ENCODE measurements around the gene ATXN2L. TPM values are rescaled to one million over a fixed set of nuclear protein-coding genes. Genes with fewer than 3 reads are reported as not detected.

Gene ATXN2L
- total RNA-seq, 1 experiment from 2014 or later: 264 TPM

DNA sequence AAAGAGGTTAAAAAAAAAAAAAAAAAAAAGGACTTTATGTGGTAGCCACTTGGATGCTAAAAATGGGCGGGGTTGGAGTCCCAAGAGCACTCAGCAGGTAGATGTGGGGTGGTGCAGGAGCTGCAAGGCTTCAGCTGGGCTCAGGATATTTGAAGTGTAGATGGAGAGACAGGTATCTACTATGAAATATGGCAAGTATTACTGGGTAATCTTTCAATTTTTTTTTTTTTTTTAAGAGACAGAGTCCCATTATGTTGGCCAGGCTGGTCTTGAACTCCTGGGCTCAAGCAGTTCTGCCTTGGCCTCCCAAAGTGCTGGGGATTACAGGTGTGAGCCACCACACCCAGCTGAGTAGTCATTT lies 15.7 kb downstream of the ATXN2L start:
- H2AFZ ChIP-seq (ENCODE audit: low read depth, low read length, poor library complexity, severe bottlenecking): no peak overlapping the region
- no TSS peak for BruUV-seq (replicated peaks)
- DNase-seq (ENCODE audit: low read depth, low spot score) (no peak), ATAC-seq (no peak)
- H4K20me1 ChIP-seq (ENCODE audit: insufficient read depth): no peaks in the 10 kb centered on the region
- intact Hi-C loops (cut with micrococcal nuclease): no loop called here
- H3K27me3 ChIP-seq (ENCODE audit: insufficient read depth, low read length): no peaks in the 10 kb centered on the region
- H3K9me3 ChIP-seq (ENCODE audit: control insufficient read depth in 1 of 2, insufficient read depth in 1 of 2, low read depth in 1 of 2, low read length in 2 of 2): no peaks in the 10 kb centered on the region
- peaks cover 48 to 49% of the 10 kb centered on the region in 2 experiments for H3K36me3 ChIP-seq (ENCODE audit: control insufficient read depth in 1 of 2, insufficient read depth in 2 of 2, low read length in 2 of 2)
- no peaks in the 10 kb centered on the region for H3K4me1 ChIP-seq (ENCODE audit: control insufficient read depth in 1 of 2, insufficient read depth in 2 of 2, low read length in 2 of 2)
- RAD21 ChIA-PET (ENCODE audit: low non-redundant PET in 1 of 2, low total read pairs in 2 of 2, uncharacterized antibody in 2 of 2, unreplicated experiment in 2 of 2): no interaction called here
- H3K79me2 ChIP-seq (ENCODE audit: insufficient read depth, low read length): peaks cover 4% of the 10 kb centered on the region; the same call in 1 of the 2 replicates
- H3K9me2 ChIP-seq (ENCODE audit: insufficient read depth): no peaks in the 10 kb centered on the region
- CTCF ChIA-PET: no interaction called here
- no peak overlapping the region for H3K4me2 ChIP-seq (ENCODE audit: low read length)
- no peak overlapping the region for H3K4me3 ChIP-seq (replicated peaks in 1 of 2; ENCODE audit: low read depth in 1 of 2, low read length in 2 of 2)
- POLR2A ChIA-PET: no interaction called here
- TF ChIP-seq RAD21 (IDR thresholded peaks at IDR 0.05; ENCODE audit: low read depth) (no peak), CEBPB (IDR thresholded peaks at IDR 0.05; ENCODE audit: low read depth) (no peak)
- no peak overlapping the region for H3K9ac ChIP-seq (ENCODE audit: low read length)
- no peak overlapping the region for H3K27ac ChIP-seq (ENCODE audit: low read depth, low read length)

DNA sequence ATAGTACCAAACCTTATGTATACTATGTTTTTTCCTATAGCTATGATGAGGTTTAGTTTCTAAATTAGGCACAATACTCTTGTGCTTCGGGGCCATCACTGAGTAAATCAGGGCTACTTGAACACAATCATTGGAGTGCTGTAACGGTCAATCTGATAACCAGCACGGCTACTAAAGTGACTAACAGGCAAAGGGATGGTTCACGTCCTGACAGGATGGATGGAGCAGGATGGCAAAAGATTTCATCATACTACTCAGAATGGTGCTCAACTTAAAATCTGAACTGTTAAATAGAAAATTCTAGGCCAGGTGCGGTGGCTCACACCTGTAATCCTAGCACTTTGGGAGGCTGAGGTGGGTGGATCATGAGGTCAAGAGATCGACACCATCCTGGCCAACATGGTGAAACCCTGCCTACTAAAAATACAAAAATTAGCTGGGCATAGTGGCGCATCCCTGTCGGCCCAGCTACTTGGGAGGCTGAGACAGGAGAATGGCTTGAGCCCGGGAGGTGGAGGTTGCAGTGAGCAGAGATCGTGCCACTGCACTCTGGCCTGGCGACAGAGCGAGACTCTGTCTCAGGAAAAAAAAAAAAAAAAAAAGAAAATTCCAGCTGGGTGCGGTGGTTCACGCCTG lies 16.3 kb downstream of the ATXN2L start:
- H3K36me3 ChIP-seq (ENCODE audit: control insufficient read depth in 1 of 2, insufficient read depth in 2 of 2, low read length in 2 of 2): peaks cover 46 to 49% of the 10 kb centered on the region in 2 experiments
- ChIA-PET CTCF (no interaction called here), RAD21 (ENCODE audit: low non-redundant PET in 1 of 2, low total read pairs in 2 of 2, uncharacterized antibody in 2 of 2, unreplicated experiment in 2 of 2) (no interaction called here), POLR2A (no interaction called here)
- BruUV-seq (replicated peaks): no TSS peak
- intact Hi-C loops (cut with micrococcal nuclease): no loop called here
- no peaks in the 10 kb centered on the region for H3K9me2 ChIP-seq (ENCODE audit: insufficient read depth)
- H3K4me2 ChIP-seq (ENCODE audit: low read length): no peak overlapping the region
- H3K79me2 ChIP-seq (ENCODE audit: insufficient read depth, low read length): peaks cover 6% of the 10 kb centered on the region; the same call in 1 of the 2 replicates
- H3K4me1 ChIP-seq (ENCODE audit: control insufficient read depth in 1 of 2, insufficient read depth in 2 of 2, low read length in 2 of 2): no peaks in the 10 kb centered on the region
- H4K20me1 ChIP-seq (ENCODE audit: insufficient read depth): no peaks in the 10 kb centered on the region
- no peak overlapping the region for H3K4me3 ChIP-seq (replicated peaks in 1 of 2; ENCODE audit: low read depth in 1 of 2, low read length in 2 of 2)
- no peak overlapping the region for H2AFZ ChIP-seq (ENCODE audit: low read depth, low read length, poor library complexity, severe bottlenecking)
- DNase-seq (ENCODE audit: low read depth, low spot score): no peak
- H3K27me3 ChIP-seq (ENCODE audit: insufficient read depth, low read length): no peaks in the 10 kb centered on the region
- H3K9me3 ChIP-seq (ENCODE audit: control insufficient read depth in 1 of 2, insufficient read depth in 1 of 2, low read depth in 1 of 2, low read length in 2 of 2): no peaks in the 10 kb centered on the region
- H3K27ac ChIP-seq (ENCODE audit: low read depth, low read length): no peak overlapping the region
- ATAC-seq: no peak
- H3K9ac ChIP-seq (ENCODE audit: low read length): no peak overlapping the region
- no peak for TF ChIP-seq EGR1 (IDR thresholded peaks at IDR 0.05; ENCODE audit: low read depth)
- TF ChIP-seq JUND (IDR thresholded peaks at IDR 0.05): no peak
- TF ChIP-seq ZNF274 (IDR thresholded peaks at IDR 0.05; ENCODE audit: low read depth, low read length): no peak
- TF ChIP-seq, protein P1, sequence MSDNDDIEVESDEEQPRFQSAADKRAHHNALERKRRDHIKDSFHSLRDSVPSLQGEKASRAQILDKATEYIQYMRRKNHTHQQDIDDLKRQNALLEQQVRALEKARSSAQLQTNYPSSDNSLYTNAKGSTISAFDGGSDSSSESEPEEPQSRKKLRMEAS (IDR thresholded peaks at IDR 0.05): no peak
- TF ChIP-seq CBX3 (IDR thresholded peaks at IDR 0.05; ENCODE audit: low read depth): no peak
- no peak for TF ChIP-seq SRF (IDR thresholded peaks at IDR 0.05; ENCODE audit: low read depth)
- no peak for TF ChIP-seq EZH2phosphoT487 (IDR thresholded peaks at IDR 0.05; ENCODE audit: borderline replicate concordance)
- TF ChIP-seq, protein P2, sequence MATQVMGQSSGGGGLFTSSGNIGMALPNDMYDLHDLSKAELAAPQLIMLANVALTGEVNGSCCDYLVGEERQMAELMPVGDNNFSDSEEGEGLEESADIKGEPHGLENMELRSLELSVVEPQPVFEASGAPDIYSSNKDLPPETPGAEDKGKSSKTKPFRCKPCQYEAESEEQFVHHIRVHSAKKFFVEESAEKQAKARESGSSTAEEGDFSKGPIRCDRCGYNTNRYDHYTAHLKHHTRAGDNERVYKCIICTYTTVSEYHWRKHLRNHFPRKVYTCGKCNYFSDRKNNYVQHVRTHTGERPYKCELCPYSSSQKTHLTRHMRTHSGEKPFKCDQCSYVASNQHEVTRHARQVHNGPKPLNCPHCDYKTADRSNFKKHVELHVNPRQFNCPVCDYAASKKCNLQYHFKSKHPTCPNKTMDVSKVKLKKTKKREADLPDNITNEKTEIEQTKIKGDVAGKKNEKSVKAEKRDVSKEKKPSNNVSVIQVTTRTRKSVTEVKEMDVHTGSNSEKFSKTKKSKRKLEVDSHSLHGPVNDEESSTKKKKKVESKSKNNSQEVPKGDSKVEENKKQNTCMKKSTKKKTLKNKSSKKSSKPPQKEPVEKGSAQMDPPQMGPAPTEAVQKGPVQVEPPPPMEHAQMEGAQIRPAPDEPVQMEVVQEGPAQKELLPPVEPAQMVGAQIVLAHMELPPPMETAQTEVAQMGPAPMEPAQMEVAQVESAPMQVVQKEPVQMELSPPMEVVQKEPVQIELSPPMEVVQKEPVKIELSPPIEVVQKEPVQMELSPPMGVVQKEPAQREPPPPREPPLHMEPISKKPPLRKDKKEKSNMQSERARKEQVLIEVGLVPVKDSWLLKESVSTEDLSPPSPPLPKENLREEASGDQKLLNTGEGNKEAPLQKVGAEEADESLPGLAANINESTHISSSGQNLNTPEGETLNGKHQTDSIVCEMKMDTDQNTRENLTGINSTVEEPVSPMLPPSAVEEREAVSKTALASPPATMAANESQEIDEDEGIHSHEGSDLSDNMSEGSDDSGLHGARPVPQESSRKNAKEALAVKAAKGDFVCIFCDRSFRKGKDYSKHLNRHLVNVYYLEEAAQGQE (IDR thresholded peaks at IDR 0.05; ENCODE audit: low read depth): no peak
- no peak for TF ChIP-seq ELF1 (IDR thresholded peaks at IDR 0.05; ENCODE audit: borderline replicate concordance, low read depth)
- no peak for TF ChIP-seq YY1 (IDR thresholded peaks at IDR 0.05; ENCODE audit: extremely low read depth, insufficient replicate concordance, low read depth, low read length)
- TF ChIP-seq, protein P3, sequence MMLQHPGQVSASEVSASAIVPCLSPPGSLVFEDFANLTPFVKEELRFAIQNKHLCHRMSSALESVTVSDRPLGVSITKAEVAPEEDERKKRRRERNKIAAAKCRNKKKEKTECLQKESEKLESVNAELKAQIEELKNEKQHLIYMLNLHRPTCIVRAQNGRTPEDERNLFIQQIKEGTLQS (IDR thresholded peaks at IDR 0.05): no peak
- TF ChIP-seq, protein P4, sequence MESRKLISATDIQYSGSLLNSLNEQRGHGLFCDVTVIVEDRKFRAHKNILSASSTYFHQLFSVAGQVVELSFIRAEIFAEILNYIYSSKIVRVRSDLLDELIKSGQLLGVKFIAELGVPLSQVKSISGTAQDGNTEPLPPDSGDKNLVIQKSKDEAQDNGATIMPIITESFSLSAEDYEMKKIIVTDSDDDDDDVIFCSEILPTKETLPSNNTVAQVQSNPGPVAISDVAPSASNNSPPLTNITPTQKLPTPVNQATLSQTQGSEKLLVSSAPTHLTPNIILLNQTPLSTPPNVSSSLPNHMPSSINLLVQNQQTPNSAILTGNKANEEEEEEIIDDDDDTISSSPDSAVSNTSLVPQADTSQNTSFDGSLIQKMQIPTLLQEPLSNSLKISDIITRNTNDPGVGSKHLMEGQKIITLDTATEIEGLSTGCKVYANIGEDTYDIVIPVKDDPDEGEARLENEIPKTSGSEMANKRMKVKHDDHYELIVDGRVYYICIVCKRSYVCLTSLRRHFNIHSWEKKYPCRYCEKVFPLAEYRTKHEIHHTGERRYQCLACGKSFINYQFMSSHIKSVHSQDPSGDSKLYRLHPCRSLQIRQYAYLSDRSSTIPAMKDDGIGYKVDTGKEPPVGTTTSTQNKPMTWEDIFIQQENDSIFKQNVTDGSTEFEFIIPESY (IDR thresholded peaks at IDR 0.05; ENCODE audit: extremely low read depth, insufficient replicate concordance, low read length): no peak
- TF ChIP-seq POLR2AphosphoS5 (IDR thresholded peaks at IDR 0.05; ENCODE audit: low read depth, low read length): no peak; the same call in 1 of the 2 replicates
- no peak for TF ChIP-seq SIN3A (IDR thresholded peaks at IDR 0.05; ENCODE audit: low read depth)
- no peak for TF ChIP-seq RAD21 (IDR thresholded peaks at IDR 0.05; ENCODE audit: low read depth)
